A204.1 (cell line): ENCODE measurements around the gene DHX9.

Source experiments
- FAIRE-seq: peaks from 2 replicates; lab custom pipeline; 2012; peaks lifted over from hg19 to GRCh38; lab: Jason Lieb, UNC

The DHX9 gene

GRCh38 chr1:182841368-182841988 is 2.3 kb downstream of the DHX9 start:
- no peak for FAIRE-seq

- FAIRE-seq, result no peak
Measured at GRCh38 chr1:182842265-182842664, 3.1 kb downstream of the DHX9 start.

GRCh38 chr1:182845379-182845778 is 6.2 kb downstream of the DHX9 start:
- no peak for FAIRE-seq

GRCh38 chr1:182845894-182846293 is 6.7 kb downstream of the DHX9 start:
- FAIRE-seq, result no peak

GRCh38 chr1:182847105-182847504 is 8.0 kb downstream of the DHX9 start:
- no peak for FAIRE-seq

- no peak for FAIRE-seq
Measured at GRCh38 chr1:182848736-182849135, 9.6 kb downstream of the DHX9 start.

- FAIRE-seq, result no peak
Measured at GRCh38 chr1:182850319-182850718, 11.2 kb downstream of the DHX9 start.

- FAIRE-seq, result no peak
Measured at GRCh38 chr1:182851825-182852224, 12.7 kb downstream of the DHX9 start.

- no peak for FAIRE-seq
Measured at GRCh38 chr1:182855911-182856310, 16.8 kb downstream of the DHX9 start.

GRCh38 chr1:182857212-182857611 is 18.1 kb downstream of the DHX9 start:
- FAIRE-seq, result no peak

GRCh38 chr1:182860658-182861057 is 21.5 kb downstream of the DHX9 start:
- no peak for FAIRE-seq

- no peak for FAIRE-seq
Measured at GRCh38 chr1:182861994-182862393, 22.8 kb downstream of the DHX9 start.

GRCh38 chr1:182862827-182863226 is 23.7 kb downstream of the DHX9 start:
- no peak for FAIRE-seq

GRCh38 chr1:182863940-182864339 is 24.8 kb downstream of the DHX9 start:
- no peak for FAIRE-seq

- FAIRE-seq, result no peak
Measured at GRCh38 chr1:182867861-182868260, 28.7 kb downstream of the DHX9 start.

GRCh38 chr1:182869241-182869666 is 30.1 kb downstream of the DHX9 start:
- FAIRE-seq, result no peak

GRCh38 chr1:182872881-182873280 is 33.7 kb downstream of the DHX9 start:
- no peak for FAIRE-seq

GRCh38 chr1:182875889-182876288 is 36.7 kb downstream of the DHX9 start:
- no peak for FAIRE-seq

GRCh38 chr1:182877331-182877730 is 38.2 kb downstream of the DHX9 start:
- FAIRE-seq, result no peak

GRCh38 chr1:182877842-182878241 is 38.7 kb downstream of the DHX9 start:
- FAIRE-seq, result no peak

GRCh38 chr1:182884872-182885271 is 45.7 kb downstream of the DHX9 start:
- peak; percentile 23 for FAIRE-seq

GRCh38 chr1:182885591-182885990 is 46.4 kb downstream of the DHX9 start:
- no peak for FAIRE-seq

GRCh38 chr1:182886985-182887384 is 47.8 kb downstream of the DHX9 start:
- FAIRE-seq, result no peak

- FAIRE-seq, result no peak
Measured at GRCh38 chr1:182888736-182889531, 49.8 kb downstream of the DHX9 start.
